K562 (cell line): ENCODE measurements around the gene UTS2R.
A peak's percentile ranks its signal among the peaks of the same experiment; 100 is the strongest.

Source experiments
- ARID3A ChIP-seq: IDR thresholded peaks from 2 replicates; pipeline ENCODE4 v1.6.1; 2012; ENCODE audit warnings: low read depth, low read length, improper control_type of control experiment, borderline replicate concordance
- BRCA1 ChIP-seq, 2 experiments: fragments of 450-650 bp in 1 of 2; sonication (generic) in 1 of 2; formaldehyde crosslinking in 1 of 2; IDR thresholded peaks; 2 replicates each; pipeline versions ENCODE4 v1.5.0 to v1.6.1; 2017 to 2020; ENCODE audit warnings: mild to moderate bottlenecking in 1 of 2, missing genetic modification reagents in 1 of 2
- FOXK1 ChIP-seq: sonication (generic); formaldehyde crosslinking; IDR thresholded peaks from 2 replicates; pipeline ENCODE4 v1.8.0; 2022; ENCODE audit warnings: missing genetic modification reagents, mild to moderate bottlenecking, borderline replicate concordance
- MAFK ChIP-seq: IDR thresholded peaks from 2 replicates; pipeline ENCODE4 v1.6.1; 2011; ENCODE audit warnings: low read length, improper control_type of control experiment
- PRDM10 ChIP-seq: fragments of 450-650 bp; IDR thresholded peaks from 2 replicates; pipeline ENCODE4 v1.6.1; 2018; ENCODE audit not compliant: partially characterized antibody
- RFX5 ChIP-seq: IDR thresholded peaks from 2 replicates; pipeline ENCODE4 v1.6.1; 2011; ENCODE audit warnings: low read depth, mild to moderate bottlenecking, improper control_type of control experiment, low read length
- SIRT6 ChIP-seq: IDR thresholded peaks from one replicate; pipeline ENCODE4 v1.6.1; 2012; ENCODE audit warnings: low read depth, mild to moderate bottlenecking, control low read depth, inconsistent platforms, low read length, moderate library complexity
- SMC3 ChIP-seq: conservative IDR thresholded peaks from 2 replicates; pipeline ENCODE4 v1.6.1; 2011; ENCODE audit warnings: low read depth, low read length, improper control_type of control experiment; ENCODE audit not compliant: insufficient read depth
- YY1 ChIP-seq, 3 experiments: IDR thresholded peaks; 2 replicates each; pipeline ENCODE4 v1.6.1; 2011; ENCODE audit warnings: low read length in 2 of 3, mild to moderate bottlenecking in 2 of 3, moderate library complexity in 2 of 3, borderline replicate concordance in 1 of 3, control low read depth in 1 of 3, low read depth in 1 of 3; ENCODE audit not compliant: insufficient read depth in 3 of 3, insufficient replicate concordance in 2 of 3, control insufficient read depth in 1 of 3, insufficient read length in 1 of 3; ENCODE audit errors: extremely low read depth in 1 of 3
- TF ChIP-seq, protein P1 (sequence below), 2 experiments: fragments of 200-800 bp in 1 of 2; sonication (Bioruptor generic) in 1 of 2; sonication (generic) in 1 of 2; formaldehyde crosslinking in 1 of 2; IDR thresholded peaks in 1 of 2; conservative IDR thresholded peaks in 1 of 2; 2 replicates each; pipeline versions ENCODE4 v1.5.0 to v1.6.1; 2016 to 2020; ENCODE audit warnings: missing compliant biosample characterization in 1 of 2, missing genetic modification characterization in 1 of 2, missing genetic modification reagents in 1 of 2
- TF ChIP-seq, protein P2 (sequence below), 3 experiments: IDR thresholded peaks in 2 of 3; conservative IDR thresholded peaks in 1 of 3; 2 replicates each; pipeline ENCODE4 v1.5.1; 2011 to 2012; ENCODE audit warnings: low read length in 3 of 3, mild to moderate bottlenecking in 3 of 3, control low read depth in 2 of 3, improper control_type of control experiment in 1 of 3, inconsistent platforms in 1 of 3, low read depth in 1 of 3, mixed read lengths in 1 of 3, moderate library complexity in 1 of 3; ENCODE audit not compliant: insufficient read depth in 2 of 3

GRCh38 chr17:82350182-82351030 lies 21.2 kb upstream of the UTS2R start:
- TF ChIP-seq ARID3A (no peak), YY1 (IDR thresholded peaks at IDR 0.05; ENCODE audit: borderline replicate concordance in 1 of 3, control insufficient read depth in 1 of 3, extremely low read depth in 1 of 3, insufficient read depth in 3 of 3, insufficient read length in 1 of 3, insufficient replicate concordance in 2 of 3, low read depth in 1 of 3, low read length in 2 of 3) (no peak), SIRT6 (no peak), SMC3 (peak; percentile 32; the same call in 1 of the 2 replicates), RFX5 (no peak), FOXK1 (CRISPR knock-in tag) (no peak), PRDM10 (no peak), MAFK (no peak), BRCA1 (IDR thresholded peaks at IDR 0.05) (no peak), BRCA1 (CRISPR knock-in tag; IDR thresholded peaks at IDR 0.05) (no peak)
- TF ChIP-seq, protein P1, sequence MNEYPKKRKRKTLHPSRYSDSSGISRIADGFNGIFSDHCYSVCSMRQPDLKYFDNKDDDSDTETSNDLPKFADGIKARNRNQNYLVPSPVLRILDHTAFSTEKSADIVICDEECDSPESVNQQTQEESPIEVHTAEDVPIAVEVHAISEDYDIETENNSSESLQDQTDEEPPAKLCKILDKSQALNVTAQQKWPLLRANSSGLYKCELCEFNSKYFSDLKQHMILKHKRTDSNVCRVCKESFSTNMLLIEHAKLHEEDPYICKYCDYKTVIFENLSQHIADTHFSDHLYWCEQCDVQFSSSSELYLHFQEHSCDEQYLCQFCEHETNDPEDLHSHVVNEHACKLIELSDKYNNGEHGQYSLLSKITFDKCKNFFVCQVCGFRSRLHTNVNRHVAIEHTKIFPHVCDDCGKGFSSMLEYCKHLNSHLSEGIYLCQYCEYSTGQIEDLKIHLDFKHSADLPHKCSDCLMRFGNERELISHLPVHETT (CRISPR knock-in tag; conservative IDR thresholded peaks at IDR 0.05 in 1 of 2, IDR thresholded peaks at IDR 0.05 in 1 of 2), result no peak
- TF ChIP-seq, protein P2, sequence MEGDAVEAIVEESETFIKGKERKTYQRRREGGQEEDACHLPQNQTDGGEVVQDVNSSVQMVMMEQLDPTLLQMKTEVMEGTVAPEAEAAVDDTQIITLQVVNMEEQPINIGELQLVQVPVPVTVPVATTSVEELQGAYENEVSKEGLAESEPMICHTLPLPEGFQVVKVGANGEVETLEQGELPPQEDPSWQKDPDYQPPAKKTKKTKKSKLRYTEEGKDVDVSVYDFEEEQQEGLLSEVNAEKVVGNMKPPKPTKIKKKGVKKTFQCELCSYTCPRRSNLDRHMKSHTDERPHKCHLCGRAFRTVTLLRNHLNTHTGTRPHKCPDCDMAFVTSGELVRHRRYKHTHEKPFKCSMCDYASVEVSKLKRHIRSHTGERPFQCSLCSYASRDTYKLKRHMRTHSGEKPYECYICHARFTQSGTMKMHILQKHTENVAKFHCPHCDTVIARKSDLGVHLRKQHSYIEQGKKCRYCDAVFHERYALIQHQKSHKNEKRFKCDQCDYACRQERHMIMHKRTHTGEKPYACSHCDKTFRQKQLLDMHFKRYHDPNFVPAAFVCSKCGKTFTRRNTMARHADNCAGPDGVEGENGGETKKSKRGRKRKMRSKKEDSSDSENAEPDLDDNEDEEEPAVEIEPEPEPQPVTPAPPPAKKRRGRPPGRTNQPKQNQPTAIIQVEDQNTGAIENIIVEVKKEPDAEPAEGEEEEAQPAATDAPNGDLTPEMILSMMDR (IDR thresholded peaks at IDR 0.05 in 2 of 3, conservative IDR thresholded peaks at IDR 0.05 in 1 of 3; ENCODE audit: insufficient read depth in 2 of 3, low read depth in 1 of 3, low read length in 3 of 3), result peak; percentile 49 to 64 (median 57); a peak in 4 of 6 replicates
